Testis (tissue), 2 donors: ENCODE measurements around the gene RSPH4A.

ENCODE experiments used
- CTCF ChIP-seq, 3 experiments: fragments of 450-650 bp in 2 of 3; fragments of 200-600 bp in 1 of 3; sonication (generic) in 1 of 3; IDR thresholded peaks; one replicate each; pipeline ENCODE4 v1.5.1; 2016 to 2019; ENCODE audit warnings: antibody characterized with exemption in 3 of 3, mild to moderate bottlenecking in 2 of 3, moderate library complexity in 1 of 3
- POLR2A ChIP-seq: fragments of 450-650 bp; IDR thresholded peaks from one replicate; pipeline ENCODE4 v1.6.1; 2017; ENCODE audit warnings: antibody characterized with exemption, mild to moderate bottlenecking, moderate library complexity

DNA sequence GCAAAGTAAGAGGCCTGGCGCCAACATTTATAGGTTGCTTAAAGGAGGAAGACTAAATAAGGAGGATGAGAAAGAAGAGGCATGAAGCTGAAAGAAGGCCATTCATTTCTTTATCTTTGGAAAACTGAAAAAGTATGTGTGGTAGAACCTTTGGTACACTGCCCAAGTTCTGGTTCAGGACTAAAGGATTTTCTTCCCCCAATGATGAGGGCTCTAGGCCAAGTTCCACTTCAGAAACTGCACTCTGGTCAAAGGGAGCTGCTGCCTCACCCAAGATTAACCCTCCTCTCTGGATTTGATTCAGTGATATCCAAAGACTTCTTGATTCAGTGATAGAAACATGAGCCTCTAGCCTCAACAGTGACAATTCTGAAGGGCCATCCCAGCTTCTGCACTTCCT lies 59.7 kb downstream of the RSPH4A start:
- TF ChIP-seq CTCF (IDR thresholded peaks at IDR 0.05): no peak
- no peak for TF ChIP-seq POLR2A
